GM10847 (cell line): ENCODE measurements around the gene FBXO28.
A peak's percentile ranks its signal among the peaks of the same experiment; 100 is the strongest.

Source experiments
- POLR2A ChIP-seq: IDR thresholded peaks from 2 replicates; pipeline ENCODE4 v1.6.1; 2011; ENCODE audit not compliant: insufficient read length; ENCODE audit errors: extremely low read depth

Gene FBXO28, protein sequence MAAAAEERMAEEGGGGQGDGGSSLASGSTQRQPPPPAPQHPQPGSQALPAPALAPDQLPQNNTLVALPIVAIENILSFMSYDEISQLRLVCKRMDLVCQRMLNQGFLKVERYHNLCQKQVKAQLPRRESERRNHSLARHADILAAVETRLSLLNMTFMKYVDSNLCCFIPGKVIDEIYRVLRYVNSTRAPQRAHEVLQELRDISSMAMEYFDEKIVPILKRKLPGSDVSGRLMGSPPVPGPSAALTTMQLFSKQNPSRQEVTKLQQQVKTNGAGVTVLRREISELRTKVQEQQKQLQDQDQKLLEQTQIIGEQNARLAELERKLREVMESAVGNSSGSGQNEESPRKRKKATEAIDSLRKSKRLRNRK

DNA sequence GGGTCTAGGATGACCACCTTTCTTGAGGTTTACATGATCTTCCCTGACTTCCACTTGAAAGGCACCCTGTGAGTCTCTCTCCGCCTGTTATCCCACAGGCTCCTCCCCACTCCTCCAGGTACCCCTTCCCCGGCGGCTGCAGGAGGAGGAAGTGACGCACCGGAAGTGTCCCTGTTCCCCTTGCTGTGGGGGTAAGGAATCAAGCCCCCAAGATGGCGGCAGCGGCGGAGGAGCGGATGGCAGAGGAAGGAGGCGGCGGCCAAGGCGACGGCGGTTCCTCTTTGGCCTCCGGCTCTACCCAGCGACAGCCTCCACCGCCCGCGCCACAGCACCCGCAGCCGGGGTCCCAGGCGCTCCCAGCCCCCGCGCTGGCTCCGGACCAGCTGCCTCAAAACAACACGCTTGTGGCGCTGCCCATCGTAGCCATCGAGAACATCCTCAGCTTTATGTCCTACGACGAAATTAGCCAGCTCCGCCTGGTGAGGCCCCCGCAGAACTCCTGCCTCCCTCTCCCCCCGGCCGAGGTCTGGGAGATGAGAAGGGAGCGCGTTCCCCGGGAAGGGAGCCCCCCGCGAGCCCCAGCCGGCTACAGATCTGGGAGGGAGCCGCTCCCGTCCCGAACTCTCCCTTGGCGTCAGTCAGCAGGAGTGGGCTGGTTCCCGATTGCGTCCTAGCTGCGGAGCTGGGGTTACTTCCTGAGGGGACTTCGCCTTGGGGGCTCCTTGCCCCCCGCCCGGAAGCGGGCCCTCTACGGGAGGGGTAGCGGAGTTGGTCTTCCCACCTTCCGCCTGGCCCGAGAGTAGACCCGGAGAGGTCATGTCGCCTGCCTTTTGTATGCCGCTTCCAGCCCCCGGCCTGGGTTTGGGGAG lies at the start of gene FBXO28:
FBXO28 (plus strand) TSS at position 194 of the 869 bp plus-strand sequence; CDS start at position 213, 19 bp downstream.
- peak; percentile 92 for TF ChIP-seq POLR2A

DNA sequence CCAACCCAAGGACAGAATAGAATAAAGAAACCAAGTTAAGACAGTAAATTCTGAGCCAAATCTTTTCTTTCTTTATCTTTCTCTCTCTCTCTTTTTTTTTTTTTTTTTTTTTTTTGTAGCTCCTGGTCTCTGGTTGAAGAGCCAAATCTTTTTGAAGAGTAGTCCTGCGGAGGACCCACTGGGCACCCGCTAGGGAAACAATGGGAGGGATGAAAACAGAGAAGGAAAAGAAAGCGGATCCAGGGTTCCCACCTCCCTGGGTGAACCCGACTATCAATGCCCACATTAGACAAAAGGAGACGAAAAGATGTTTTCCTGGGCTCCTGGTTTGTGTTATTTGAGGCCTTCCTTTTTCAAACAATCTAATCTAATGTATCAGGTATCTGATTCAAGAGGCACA lies 49.8 kb upstream of the FBXO28 start:
- no peak for TF ChIP-seq POLR2A

DNA sequence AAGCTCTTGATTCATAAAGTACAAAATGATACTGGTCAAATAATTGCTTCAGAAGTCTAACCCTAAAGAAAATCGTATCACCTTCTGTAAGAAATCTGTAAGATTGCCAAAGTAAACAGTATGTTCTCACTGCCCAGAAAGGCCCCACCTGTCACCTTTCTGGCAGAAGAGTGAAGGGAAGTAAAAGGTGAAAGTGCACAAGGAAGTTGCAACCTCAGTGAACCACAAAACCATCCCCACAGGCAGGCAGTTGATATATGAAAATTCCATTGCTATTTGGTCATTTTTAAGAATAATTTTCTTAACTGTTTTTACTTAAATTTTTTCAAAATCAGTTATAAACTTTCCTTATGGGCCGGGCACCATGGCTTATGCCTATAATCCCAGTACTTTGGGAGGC lies 48.5 kb upstream of the FBXO28 start:
- no peak for TF ChIP-seq POLR2A

DNA sequence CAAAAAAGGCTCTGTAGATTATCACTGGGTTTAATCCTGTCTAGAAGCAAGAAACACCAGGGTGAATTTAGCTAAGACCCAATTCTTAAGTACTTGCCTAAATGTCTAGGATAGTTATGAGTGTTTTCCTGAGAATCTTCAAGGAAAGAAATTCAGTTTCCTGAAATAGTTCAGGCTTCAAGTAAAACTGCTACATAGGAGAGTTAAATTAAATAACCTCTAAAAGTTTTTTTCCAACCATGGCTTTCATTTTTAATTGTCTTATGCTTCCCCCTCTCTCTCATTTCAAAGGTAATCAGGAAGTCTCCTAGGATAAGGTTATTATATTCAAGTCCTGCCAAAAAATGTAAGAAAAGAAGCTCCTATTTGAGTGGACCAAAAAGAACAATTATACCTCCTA lies 46.7 kb upstream of the FBXO28 start:
- no peak for TF ChIP-seq POLR2A

DNA sequence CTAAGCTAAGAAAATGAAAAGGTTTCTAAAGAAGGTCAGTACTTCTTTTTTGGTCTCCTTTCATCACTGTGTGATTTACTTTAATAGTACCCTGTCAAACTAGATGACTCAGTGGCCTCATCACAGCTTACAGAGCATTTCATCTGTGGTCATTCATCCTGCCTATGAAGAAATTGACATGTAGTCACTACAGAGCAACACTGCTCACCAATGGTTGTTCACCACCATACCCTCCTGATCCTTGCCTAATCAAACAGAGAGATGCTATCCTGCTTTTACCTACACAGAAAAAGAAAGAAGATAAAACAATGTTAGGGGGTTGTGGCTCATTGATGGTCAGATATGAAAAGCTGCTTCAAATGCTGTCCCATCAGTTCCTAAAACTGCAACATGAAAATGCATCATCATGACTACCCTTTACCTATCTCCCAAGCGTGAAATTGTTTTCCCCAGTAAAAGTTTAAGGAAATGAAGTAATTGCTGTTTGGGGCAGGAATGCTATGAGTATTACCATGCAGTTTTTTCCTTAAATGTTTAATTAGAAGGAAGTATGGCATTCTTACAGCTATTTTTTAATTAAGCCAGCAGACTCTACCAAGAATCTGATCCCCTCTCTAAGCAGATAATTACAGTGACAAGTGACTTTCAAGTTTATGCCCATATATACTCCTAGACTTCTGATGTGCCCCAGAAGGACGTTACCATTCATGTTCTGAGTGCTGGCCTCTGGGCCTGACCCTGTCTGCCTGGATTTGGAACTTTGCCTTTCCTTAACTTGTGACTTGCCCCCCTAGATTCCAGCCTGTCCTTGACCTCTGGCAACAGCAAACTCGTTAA lies 46.1 kb upstream of the FBXO28 start:
- no peak for TF ChIP-seq POLR2A

DNA sequence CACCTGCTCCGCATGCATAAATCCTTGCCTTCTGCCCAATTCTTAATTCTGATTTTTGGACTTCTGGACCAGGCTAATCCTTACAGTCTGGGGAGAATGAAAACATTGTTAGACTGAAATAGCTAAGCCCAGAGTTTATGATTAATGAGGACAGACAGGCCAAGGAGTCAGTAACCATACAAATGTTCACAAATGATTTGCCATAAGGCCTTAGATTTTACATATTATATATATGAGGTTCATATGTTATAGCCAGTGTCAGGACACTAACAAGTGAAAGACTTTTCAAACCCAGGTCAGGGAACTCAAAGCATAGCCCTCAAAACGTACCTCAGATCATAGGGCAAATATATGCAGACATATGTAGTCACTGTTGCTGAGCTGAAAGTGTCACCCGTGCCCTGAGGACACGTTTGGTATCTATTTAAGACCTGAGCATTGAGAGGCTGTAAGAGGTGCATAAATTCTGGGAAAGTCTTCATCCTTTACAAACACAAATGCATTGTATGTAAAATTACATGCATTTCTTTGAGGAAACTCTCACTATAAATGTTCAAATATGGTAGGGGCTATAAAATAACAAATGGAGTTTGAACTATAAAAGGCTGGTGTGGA lies 45.3 kb upstream of the FBXO28 start:
- no peak for TF ChIP-seq POLR2A

DNA sequence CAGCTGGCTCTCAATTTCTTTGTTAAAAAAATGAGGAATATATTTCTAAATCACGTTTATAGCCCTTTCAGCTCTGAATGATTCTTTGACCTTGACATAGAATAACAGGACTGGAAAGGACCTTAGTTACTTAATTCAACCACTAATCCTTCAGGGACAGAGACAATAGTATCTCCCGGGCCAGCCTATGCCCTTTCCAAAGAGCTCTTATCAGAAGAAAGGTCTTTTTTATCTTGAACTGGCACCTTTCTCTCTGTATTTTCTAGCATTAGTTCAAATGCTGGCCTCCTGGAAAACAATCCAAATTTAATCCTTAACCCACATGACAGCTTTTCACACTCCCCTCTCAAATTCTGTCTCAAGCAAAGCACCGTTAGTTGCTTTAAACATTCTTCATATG lies 44.8 kb upstream of the FBXO28 start:
- no peak for TF ChIP-seq POLR2A

DNA sequence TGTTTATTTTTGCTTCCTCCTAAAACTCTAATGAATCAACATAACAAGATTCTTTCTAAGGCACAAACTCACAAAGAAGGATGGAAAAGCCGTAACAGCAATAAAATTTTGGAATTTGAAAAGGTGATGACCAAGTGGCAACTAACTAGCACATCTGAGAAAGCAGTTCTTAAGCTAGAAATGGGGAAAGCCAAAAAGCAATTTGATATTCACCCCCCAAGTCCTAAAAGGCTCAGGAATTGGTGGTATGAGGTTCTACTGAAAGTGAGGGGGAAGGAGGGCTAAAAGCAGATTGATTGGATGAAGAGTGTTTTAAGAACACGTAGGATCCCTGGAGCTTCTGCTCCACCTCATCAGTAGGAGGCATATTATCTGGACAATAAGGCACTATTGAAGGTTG lies 43.4 kb upstream of the FBXO28 start:
- no peak for TF ChIP-seq POLR2A

DNA sequence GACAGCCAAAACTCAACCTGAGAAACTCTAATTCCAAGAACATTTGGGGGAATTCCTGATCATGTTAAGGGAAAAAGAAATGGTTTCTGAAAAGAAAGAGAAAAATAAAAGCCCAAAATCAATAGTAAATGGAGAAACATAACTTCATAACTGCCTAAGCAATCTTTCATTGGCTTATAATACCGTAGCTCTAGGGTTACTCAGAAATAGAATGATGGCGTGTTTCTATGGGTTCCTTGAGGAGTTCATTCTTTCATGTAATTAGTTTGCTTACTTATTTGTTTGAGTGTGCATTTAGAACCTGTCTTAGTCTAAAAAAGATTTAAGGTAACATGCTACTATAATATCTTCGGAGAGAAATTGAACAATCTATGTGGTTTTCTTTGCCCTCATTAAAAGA lies 37.5 kb upstream of the FBXO28 start:
- TF ChIP-seq POLR2A, result no peak

DNA sequence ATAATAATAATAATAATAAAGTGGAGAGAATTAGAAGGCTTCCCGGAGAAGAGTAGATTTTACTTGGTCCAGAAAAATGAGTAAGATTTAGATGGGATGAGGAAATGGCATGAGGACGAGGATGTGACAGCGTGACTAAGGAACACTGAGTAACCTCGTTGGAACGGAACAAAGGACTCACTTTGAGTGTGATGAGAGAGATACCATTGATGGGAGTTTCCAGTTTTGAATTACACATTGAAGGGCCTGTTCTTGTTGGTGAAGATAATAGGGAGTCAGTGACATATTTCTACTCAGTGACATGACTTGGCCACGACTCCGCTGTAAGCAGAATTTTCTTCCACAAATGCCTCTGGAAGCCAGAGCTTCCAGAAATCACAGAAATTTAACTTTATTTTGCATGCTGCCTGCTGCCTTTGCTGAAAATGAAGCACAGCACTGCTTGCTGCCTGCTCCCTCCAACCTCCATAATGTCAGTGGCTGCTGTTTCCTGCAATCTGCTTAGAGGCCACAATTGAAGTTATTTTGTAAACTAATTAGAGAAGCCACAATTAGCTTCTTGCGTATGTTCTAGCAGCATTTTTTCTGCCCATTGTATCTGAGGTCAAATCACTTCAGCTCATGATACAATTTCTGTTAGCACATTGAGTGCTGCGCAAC lies 33.7 kb upstream of the FBXO28 start:
- TF ChIP-seq POLR2A, result no peak

DNA sequence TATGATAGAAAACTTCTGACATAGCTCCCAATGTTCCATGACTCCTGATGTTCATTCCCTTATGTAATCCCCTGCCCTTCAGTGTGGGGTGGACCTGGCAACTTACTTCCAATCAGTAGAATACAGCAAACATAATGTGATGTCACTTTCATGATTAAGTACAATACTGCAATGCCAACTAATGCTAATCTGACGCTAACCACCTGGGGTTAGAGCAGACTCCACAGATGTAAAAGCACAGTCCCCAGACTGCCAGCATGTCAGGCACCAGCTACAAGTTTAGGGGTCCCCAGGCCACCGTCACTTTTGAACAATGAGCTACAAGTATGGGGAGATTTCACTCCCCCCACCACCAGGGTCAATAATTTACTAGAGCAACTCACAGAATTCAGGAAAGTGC lies 32.3 kb upstream of the FBXO28 start:
- no peak for TF ChIP-seq POLR2A

DNA sequence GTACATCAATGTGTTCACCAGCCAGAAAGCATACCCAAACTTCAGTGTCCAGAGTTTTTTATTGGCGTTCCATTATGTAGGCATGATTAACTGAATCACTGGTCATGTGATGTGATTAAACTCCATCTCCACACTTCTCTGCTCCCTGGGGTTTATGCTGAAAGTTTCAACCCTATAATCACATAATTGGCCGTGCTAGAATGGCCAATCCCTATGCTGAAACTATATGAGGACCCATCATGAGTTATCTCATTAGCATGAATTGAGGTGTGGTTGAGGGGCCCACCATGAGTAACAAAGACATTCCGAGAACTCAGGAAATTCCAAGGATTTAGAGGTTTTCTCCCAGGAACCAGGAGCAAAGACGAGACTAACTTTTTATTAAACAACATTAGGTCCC lies 31.8 kb upstream of the FBXO28 start:
- no peak for TF ChIP-seq POLR2A

DNA sequence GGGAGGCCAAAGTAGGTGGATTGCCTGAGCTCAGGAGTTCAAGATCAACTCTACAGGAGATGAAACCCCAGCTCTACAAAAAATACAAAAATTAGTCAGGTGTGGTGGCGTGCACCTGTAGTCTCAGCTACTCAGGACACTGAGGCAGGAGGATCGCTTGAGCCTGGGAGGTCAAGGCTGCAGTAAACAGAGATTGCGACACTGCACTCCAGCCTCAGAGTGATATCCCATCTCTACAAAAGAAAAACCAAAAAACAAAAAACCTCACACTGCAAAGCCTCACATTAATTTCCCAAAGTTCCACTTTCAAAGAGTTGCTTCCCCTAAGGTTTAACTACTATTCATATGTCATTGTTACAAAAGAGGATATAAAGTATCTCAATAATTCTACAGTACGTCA lies 29.0 kb upstream of the FBXO28 start:
- no peak for TF ChIP-seq POLR2A

DNA sequence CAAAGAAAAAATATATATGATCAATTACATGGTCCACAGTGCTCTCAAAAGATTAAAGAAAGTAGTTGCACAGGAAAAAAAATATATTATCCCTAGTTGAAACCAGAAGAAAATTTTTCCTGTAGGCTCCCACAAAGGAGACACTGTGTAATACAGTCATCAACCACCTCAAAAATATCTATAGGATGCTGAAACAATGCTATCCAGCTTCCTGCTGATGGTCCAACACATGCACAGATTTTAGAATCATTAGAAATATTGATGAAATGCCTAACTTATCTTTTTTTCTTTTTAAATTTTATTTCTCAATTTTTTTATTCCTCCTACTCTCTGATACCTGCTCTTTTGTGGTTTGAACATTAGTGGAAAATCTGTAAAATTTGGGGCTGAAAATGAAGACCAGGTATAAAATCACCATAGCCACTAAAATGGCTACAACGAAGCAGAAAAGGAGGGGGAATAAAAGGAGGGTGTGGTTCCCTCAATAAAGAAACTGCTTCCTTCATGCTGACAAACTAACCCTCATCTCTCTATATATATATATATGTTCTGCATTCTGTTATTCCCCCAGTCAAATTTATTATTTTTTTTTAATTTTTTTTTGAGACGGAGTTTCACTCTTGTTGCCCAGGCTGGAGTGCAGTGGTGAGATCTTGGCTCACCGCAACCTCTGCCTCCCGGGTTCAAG lies 28.3 kb upstream of the FBXO28 start:
- TF ChIP-seq POLR2A, result no peak
